Hematopoietic multipotent progenitor cell (in vitro differentiated cells): Measurements from ENCODE around the gene SPNS3. TPM values are rescaled to one million over a fixed set of nuclear protein-coding genes. Genes with fewer than 3 reads are reported as not detected.

Experiments used
- DNase-seq, 3 donors: peaks; one replicate each; pipeline ENCODE4 v3.0.0-alpha.2; 2011 to 2015; ENCODE audit warnings: low read depth in 2 of 3, low spot score in 2 of 3
- total RNA-seq: library from RNA; depleted of rRNA; stranded (reverse); fragments of >200 nt; gene quantifications from one replicate; pipeline ENCODE4 v1.2.3, GENCODE V29; 2012

The SPNS3 gene
- total RNA-seq, 1 donor, result 65.4 TPM

DNA sequence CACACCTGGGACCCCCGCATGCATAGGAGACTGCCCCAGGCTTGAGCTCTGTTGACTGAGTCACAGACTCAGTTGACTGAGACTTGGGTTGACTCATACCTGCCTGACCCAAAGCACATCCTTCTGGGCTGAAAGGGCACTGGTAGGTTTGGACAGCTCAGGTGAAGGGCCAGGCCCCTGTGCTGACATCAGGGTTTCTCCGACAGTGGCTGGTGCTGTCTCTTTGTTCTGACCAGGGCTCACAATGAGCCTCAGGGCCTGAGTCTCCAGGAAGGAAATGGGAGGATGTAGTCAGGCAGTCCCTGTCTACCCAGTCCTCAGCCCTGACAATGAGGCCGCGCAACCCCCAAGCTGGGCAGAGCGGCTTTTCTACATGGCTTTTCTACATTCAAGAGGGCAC is 71.4 kb downstream of the SPNS3 start:
- DNase-seq, result no peak

DNA sequence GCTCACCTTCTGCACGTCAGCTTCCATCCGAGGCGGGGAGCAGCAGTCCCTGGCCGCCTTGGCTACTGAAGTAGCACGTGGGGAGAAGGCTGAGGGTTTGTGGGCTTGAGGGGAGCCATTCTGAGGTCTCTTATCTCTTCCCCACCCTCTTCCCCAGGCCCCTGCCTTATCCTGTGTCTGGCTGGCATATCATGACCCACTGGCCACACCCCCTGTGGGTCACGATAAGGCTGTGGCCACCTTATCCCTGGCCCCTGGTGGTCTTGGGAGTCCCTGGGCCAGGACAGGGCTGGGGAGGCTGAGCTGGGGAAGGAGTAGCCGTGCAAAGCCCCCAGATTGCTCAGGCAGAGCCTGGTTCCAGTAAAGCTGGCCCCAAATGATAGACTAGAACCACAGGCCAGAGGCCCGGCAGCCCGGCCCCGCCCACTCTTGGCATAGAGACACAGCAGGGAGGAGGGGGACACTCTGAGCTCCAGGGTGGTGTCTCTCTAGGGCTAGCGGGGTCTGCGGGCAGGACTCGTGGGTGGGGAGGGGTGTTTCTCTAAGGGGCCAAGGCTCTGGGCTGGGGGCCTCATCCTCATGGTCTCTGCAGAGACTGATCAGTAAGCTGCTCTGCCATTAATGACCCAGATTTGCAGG is 72.6 kb downstream of the SPNS3 start:
- peak in 2 of 3 donors; percentile 74 to 84 for DNase-seq

DNA sequence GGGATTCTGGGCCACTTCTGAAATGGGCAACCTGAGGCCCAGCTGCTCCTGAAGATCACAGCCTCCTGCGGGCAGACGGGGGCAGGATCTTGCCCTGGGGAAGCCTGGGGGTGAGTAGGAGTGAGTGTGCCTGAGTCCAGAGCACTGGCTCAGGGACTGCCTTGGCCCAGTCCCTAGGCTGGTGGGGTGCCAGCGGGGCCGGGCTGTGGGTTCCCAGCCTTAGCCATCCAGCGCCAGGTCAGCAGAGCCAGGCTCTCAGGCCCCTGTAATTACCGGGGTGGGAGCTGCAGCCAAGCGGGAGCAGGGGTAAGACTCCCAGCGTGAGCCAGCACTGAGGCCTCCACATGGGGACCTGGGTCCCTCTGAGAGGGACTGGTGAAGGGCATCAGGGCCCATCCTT is 73.2 kb downstream of the SPNS3 start:
- no peak for DNase-seq

- no peak for DNase-seq
Observed at GRCh38 chr17:4507361-4508111, 73.8 kb downstream of the SPNS3 start.

- DNase-seq, result no peak
Observed at GRCh38 chr17:4508207-4508606, 74.5 kb downstream of the SPNS3 start.

GRCh38 chr17:4509401-4509800 is 75.7 kb downstream of the SPNS3 start:
- peak in 2 of 3 donors; percentile 47 to 55 for DNase-seq

- no peak for DNase-seq
Observed at GRCh38 chr17:4509923-4510617, 76.3 kb downstream of the SPNS3 start.

GRCh38 chr17:4510618-4510941 is 76.8 kb downstream of the SPNS3 start:
- DNase-seq, result no peak

DNA sequence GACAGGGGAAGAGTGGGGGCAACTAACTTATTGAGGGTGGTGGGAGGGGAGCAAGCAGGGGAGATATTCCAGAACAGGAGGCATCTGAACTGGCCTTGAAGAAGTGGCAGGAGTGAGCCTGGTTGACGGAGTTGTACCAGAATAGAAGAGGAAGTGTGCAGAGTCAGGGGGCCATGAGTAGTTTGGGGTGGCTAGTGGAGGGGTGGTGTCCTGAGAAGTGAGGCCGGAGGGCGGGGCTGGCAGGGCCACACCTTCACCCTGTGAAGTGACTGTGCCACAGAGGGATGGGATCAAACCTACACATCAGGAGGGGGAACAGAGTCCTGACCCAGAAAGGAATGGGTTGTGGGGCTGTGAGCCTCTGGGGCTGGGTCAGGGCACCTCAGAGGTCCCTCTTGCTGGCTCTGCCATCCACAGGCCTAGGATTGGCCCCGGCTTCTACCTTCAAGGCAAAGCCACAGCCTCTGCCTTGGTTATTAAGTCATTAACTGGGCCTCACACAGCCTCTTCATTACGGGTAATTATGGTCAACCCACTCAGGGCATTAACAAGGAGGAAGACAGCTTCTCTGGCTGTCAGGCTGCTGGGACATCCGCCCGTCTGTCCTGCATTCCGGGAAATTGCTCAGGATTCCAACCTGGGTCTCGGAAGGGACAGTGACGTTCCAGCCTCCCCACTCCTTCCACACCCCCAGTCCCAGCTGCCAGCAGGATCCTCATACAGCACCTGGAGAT is 77.6 kb downstream of the SPNS3 start:
- peak in 1 of 3 donors; percentile 34 for DNase-seq

GRCh38 chr17:4512156-4513112 is 78.7 kb downstream of the SPNS3 start:
- no peak for DNase-seq

GRCh38 chr17:4513113-4514032 is 79.6 kb downstream of the SPNS3 start:
- DNase-seq, result no peak

DNA sequence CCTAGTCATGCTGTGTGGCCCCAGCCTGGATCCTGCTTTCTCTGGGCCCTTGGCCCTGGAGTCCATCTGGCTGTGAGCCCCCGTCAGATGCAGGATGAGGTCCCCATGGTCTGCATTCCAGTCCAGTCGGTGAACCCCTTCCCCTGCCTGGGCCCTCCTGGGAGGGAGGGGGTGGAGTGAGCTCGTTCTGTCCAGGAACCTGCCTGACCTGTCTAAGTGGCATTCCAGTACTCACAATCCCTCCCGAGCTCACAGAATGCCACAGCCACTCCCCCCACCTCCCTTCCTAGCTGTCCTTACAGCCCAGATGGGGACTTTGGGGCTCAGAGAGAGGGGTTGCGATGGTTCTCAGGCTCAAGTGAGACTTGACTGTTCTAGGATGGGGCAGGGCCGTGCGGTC is 80.5 kb downstream of the SPNS3 start:
- no peak for DNase-seq

GRCh38 chr17:4514779-4515178 is 81.0 kb downstream of the SPNS3 start:
- no peak for DNase-seq

GRCh38 chr17:4515501-4515900 is 81.8 kb downstream of the SPNS3 start:
- DNase-seq, result no peak

DNA sequence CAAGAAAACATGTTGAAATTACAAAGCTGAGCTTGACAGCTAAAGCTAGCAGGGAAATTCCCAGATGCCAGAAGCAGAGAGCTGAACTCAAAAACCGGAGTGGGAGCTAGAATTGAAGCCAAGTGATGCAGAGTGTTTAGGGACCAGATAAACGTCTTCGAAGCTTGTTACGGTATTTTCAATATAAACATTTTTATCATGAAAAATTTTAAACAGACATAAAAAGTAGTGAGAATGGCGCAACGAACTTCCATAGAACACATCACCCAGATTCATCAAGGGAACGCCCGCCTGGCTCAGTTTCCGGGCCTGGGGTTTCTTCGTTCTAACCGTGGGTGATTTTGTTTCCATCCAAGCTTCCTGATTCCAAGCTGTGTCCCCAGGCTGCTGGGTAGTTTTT is 83.0 kb downstream of the SPNS3 start:
- DNase-seq, result no peak

- no peak for DNase-seq
Observed at GRCh38 chr17:4518901-4519300, 85.2 kb downstream of the SPNS3 start.

DNA sequence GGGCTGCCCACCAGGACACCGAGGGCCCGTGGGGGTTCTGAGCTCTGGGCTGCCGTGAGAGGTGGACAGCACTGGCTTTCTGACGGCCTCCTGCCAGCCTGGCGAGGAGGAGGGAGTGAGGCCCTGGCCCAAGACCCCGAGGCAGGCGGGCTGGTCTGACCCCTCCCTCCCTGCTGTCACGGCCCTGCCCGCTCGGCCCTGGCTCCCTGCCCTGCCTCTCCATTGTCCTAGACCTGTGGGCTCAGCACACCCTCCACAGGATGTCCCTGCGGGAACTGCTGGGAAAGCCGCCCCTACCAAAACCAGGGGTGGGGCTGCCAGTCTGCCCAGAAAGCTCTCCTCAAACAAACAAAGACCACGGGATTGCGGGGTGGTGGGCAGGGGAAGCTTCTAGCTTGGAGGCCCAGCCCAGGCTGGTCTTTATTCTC is 85.6 kb downstream of the SPNS3 start:
- no peak for DNase-seq

GRCh38 chr17:4520060-4520893 is 86.5 kb downstream of the SPNS3 start:
- no peak for DNase-seq
